ENCODE measurements around the gene PNPLA7.

PNPLA7 gene

GRCh38 chr9:137496601-137497375 lies 53.4 kb downstream of the PNPLA7 start:
- DNase-seq (ENCODE audit: low read depth, low spot score), result no peak

GRCh38 chr9:137494550-137495351 lies 55.5 kb downstream of the PNPLA7 start:
- DNase-seq (ENCODE audit: low read depth, low spot score), result no peak

- DNase-seq (ENCODE audit: low read depth, low spot score), result no peak
Observed at GRCh38 chr9:137494104-137494544, 56.1 kb downstream of the PNPLA7 start.

- no peak for DNase-seq (ENCODE audit: low read depth, low spot score)
Observed at GRCh38 chr9:137493364-137494103, 56.7 kb downstream of the PNPLA7 start.

GRCh38 chr9:137492464-137493363 lies 57.5 kb downstream of the PNPLA7 start:
- DNase-seq (ENCODE audit: low read depth, low spot score), result no peak

GRCh38 chr9:137491735-137492432 lies 58.3 kb downstream of the PNPLA7 start:
- no peak for DNase-seq (ENCODE audit: low read depth, low spot score)

- no peak for DNase-seq (ENCODE audit: low read depth, low spot score)
Observed at GRCh38 chr9:137490532-137491186, 59.5 kb downstream of the PNPLA7 start.

GRCh38 chr9:137488906-137489305 lies 61.3 kb downstream of the PNPLA7 start:
- no peak for DNase-seq (ENCODE audit: low read depth, low spot score)

- DNase-seq (ENCODE audit: low read depth, low spot score), result no peak
Observed at GRCh38 chr9:137488327-137488653, 61.9 kb downstream of the PNPLA7 start.

- DNase-seq (ENCODE audit: low read depth, low spot score), result no peak
Observed at GRCh38 chr9:137487454-137488326, 62.5 kb downstream of the PNPLA7 start.

- no peak for DNase-seq (ENCODE audit: low read depth, low spot score)
Observed at GRCh38 chr9:137486545-137487453, 63.4 kb downstream of the PNPLA7 start.

GRCh38 chr9:137486141-137486490 lies 64.1 kb downstream of the PNPLA7 start:
- DNase-seq (ENCODE audit: low read depth, low spot score), result no peak

- no peak for DNase-seq (ENCODE audit: low read depth, low spot score)
Observed at GRCh38 chr9:137485343-137486140, 64.7 kb downstream of the PNPLA7 start.

GRCh38 chr9:137484551-137485315 lies 65.5 kb downstream of the PNPLA7 start:
- no peak for DNase-seq (ENCODE audit: low read depth, low spot score)

- peak; percentile 80 for DNase-seq (ENCODE audit: low read depth, low spot score)
Observed at GRCh38 chr9:137482094-137482781, 68.0 kb downstream of the PNPLA7 start.

Measured in astrocyte of the hippocampus (primary cell).